ENCODE data around the gene ZNF784. TPM values are rescaled to one million over a fixed set of nuclear protein-coding genes. Genes with fewer than 3 reads are reported as not detected.

Gene ZNF784
- total and polyA plus RNA-seq, 2 donors (not counting 1 experiment from before 2014, with no cell fraction given), result 1.6 to 5.6 TPM

DNA sequence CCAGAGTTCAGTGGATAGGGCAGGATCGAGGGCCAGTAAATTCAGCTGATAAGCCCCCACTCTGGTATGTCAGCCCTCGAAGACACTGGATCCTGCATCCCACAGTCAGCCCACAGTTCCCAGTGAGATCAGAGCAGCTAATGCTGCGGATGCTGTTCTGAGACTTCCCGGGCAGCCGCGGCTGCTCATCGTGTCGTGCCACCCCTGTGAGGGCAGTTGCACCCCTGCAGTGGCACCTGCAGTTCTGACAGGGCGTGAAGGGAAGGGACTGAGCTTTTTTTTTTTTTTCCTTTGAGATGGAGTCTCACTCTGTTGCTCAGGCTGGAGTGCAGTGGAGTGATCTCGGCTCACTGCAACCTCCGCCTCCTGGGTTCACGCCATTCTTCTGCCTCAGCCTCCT is 43.1 kb upstream of the ZNF784 start:
- Histone ChIP-seq H2AFZ (ENCODE audit: low read length) (no peak overlapping the region), H3K9me3 (ENCODE audit: control insufficient read depth, insufficient read depth, low read depth, low read length) (no peaks in the 10 kb centered on the region), H3K27ac (ENCODE audit: insufficient read depth, low read length) (no peak overlapping the region), H3K9ac (ENCODE audit: insufficient read depth, low read length) (no peak overlapping the region), H3K27me3 (ENCODE audit: control insufficient read depth, insufficient read depth, low read length) (no peaks in the 10 kb centered on the region), H3K79me2 (ENCODE audit: control insufficient read depth, insufficient read depth, low read length) (peaks cover 82% of the 10 kb centered on the region), H3K4me3 (replicated peaks in 1 of 4; ENCODE audit: control extremely low read depth in 1 of 4, insufficient read depth in 1 of 4, low read depth in 3 of 4, low read length in 4 of 4) (no peak overlapping the region), H3K4me1 (ENCODE audit: control insufficient read depth, extremely low read depth, insufficient read depth, low read length) (no peaks in the 10 kb centered on the region), H4K20me1 (ENCODE audit: control insufficient read depth, extremely low read depth, insufficient read depth, low read length) (peaks cover 4% of the 10 kb centered on the region), H3K36me3 (ENCODE audit: control insufficient read depth, insufficient read depth, low read length) (peaks cover 53% of the 10 kb centered on the region), H3K4me2 (ENCODE audit: extremely low read depth, insufficient read depth, low read length) (no peak overlapping the region)
- DNase-seq (ENCODE audit: low read depth in 2 of 2), result no peak
- TF ChIP-seq, protein P1, sequence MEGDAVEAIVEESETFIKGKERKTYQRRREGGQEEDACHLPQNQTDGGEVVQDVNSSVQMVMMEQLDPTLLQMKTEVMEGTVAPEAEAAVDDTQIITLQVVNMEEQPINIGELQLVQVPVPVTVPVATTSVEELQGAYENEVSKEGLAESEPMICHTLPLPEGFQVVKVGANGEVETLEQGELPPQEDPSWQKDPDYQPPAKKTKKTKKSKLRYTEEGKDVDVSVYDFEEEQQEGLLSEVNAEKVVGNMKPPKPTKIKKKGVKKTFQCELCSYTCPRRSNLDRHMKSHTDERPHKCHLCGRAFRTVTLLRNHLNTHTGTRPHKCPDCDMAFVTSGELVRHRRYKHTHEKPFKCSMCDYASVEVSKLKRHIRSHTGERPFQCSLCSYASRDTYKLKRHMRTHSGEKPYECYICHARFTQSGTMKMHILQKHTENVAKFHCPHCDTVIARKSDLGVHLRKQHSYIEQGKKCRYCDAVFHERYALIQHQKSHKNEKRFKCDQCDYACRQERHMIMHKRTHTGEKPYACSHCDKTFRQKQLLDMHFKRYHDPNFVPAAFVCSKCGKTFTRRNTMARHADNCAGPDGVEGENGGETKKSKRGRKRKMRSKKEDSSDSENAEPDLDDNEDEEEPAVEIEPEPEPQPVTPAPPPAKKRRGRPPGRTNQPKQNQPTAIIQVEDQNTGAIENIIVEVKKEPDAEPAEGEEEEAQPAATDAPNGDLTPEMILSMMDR (conservative IDR thresholded peaks at IDR 0.05 in 1 of 2, IDR thresholded peaks at IDR 0.05 in 1 of 2; ENCODE audit: low read depth in 1 of 2, low read length in 2 of 2), result no peak
- TF ChIP-seq EZH2 (IDR thresholded peaks at IDR 0.05; ENCODE audit: low read length, missing control alignments), result no peak

GRCh38 chr19:55667006-55667381 is 42.6 kb upstream of the ZNF784 start:
- Histone ChIP-seq H3K36me3 (ENCODE audit: control insufficient read depth, insufficient read depth, low read length) (peaks cover 54% of the 10 kb centered on the region), H4K20me1 (ENCODE audit: control insufficient read depth, extremely low read depth, insufficient read depth, low read length) (peaks cover 4% of the 10 kb centered on the region), H3K9ac (ENCODE audit: insufficient read depth, low read length) (no peak overlapping the region), H3K4me3 (replicated peaks in 1 of 4; ENCODE audit: control extremely low read depth in 1 of 4, insufficient read depth in 1 of 4, low read depth in 3 of 4, low read length in 4 of 4) (no peak overlapping the region), H3K79me2 (ENCODE audit: control insufficient read depth, insufficient read depth, low read length) (peaks cover 80% of the 10 kb centered on the region), H2AFZ (ENCODE audit: low read length) (no peak overlapping the region), H3K27ac (ENCODE audit: insufficient read depth, low read length) (no peak overlapping the region), H3K4me2 (ENCODE audit: extremely low read depth, insufficient read depth, low read length) (no peak overlapping the region), H3K27me3 (ENCODE audit: control insufficient read depth, insufficient read depth, low read length) (no peaks in the 10 kb centered on the region), H3K4me1 (ENCODE audit: control insufficient read depth, extremely low read depth, insufficient read depth, low read length) (no peaks in the 10 kb centered on the region), H3K9me3 (ENCODE audit: control insufficient read depth, insufficient read depth, low read depth, low read length) (no peaks in the 10 kb centered on the region)
- DNase-seq (ENCODE audit: low read depth in 2 of 2), result no peak
- TF ChIP-seq, protein P1 (conservative IDR thresholded peaks at IDR 0.05 in 1 of 2, IDR thresholded peaks at IDR 0.05 in 1 of 2; ENCODE audit: low read depth in 1 of 2, low read length in 2 of 2), result no peak
- TF ChIP-seq EZH2 (IDR thresholded peaks at IDR 0.05; ENCODE audit: low read length, missing control alignments), result no peak

DNA sequence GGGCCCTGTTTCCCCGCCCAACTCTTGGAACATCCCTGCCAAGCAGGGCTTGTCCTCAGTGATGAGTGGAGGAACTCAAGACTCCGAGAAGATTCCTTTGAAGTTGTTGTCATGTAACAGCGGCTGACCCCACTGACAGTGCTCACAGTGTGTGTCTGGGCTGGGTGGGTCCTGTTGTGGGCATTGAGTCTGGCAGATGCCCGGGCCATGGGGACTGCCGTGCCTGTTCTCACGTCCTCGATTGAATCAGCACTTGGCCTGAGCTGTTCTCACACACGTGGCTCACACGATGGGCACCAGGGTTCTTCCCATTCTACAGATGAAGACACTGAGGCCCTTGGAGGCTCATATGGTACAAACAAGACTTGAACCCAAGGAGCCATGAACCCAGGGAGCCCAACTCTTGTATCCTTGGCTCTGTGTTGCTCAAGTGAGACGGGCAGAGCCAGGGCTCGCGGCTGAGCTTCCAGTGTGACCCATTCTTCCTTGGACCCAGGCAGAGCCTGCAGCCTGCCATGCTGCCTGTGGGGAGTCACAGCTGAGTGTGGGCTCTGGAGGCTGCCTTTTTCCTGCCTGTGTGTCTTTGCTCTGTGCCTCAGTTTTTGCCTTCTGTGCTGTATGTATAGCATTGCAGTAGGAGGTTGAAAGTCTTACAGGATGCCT is 42.1 kb upstream of the ZNF784 start:
- no peak for TF ChIP-seq EZH2 (IDR thresholded peaks at IDR 0.05; ENCODE audit: low read length, missing control alignments)
- TF ChIP-seq, protein P1 (conservative IDR thresholded peaks at IDR 0.05 in 1 of 2, IDR thresholded peaks at IDR 0.05 in 1 of 2; ENCODE audit: low read depth in 1 of 2, low read length in 2 of 2), result no peak
- Histone ChIP-seq H3K79me2 (ENCODE audit: control insufficient read depth, insufficient read depth, low read length) (peaks cover 83% of the 10 kb centered on the region), H3K27me3 (ENCODE audit: control insufficient read depth, insufficient read depth, low read length) (no peaks in the 10 kb centered on the region), H3K9ac (ENCODE audit: insufficient read depth, low read length) (no peak overlapping the region), H3K36me3 (ENCODE audit: control insufficient read depth, insufficient read depth, low read length) (peaks cover 58% of the 10 kb centered on the region), H3K4me1 (ENCODE audit: control insufficient read depth, extremely low read depth, insufficient read depth, low read length) (no peaks in the 10 kb centered on the region), H3K27ac (ENCODE audit: insufficient read depth, low read length) (no peak overlapping the region), H3K4me2 (ENCODE audit: extremely low read depth, insufficient read depth, low read length) (no peak overlapping the region), H3K4me3 (replicated peaks in 1 of 4; ENCODE audit: control extremely low read depth in 1 of 4, insufficient read depth in 1 of 4, low read depth in 3 of 4, low read length in 4 of 4) (no peak overlapping the region), H2AFZ (ENCODE audit: low read length) (no peak overlapping the region), H4K20me1 (ENCODE audit: control insufficient read depth, extremely low read depth, insufficient read depth, low read length) (peaks cover 4% of the 10 kb centered on the region), H3K9me3 (ENCODE audit: control insufficient read depth, insufficient read depth, low read depth, low read length) (no peaks in the 10 kb centered on the region)
- no peak for DNase-seq (ENCODE audit: low read depth in 2 of 2)

Data from fibroblast of lung (primary cell).